ENCODE data around the gene GAPDH.

GRCh38 chr12:6551063-6551461, 16.7 kb downstream of the GAPDH start:
- TF ChIP-seq, protein P1, sequence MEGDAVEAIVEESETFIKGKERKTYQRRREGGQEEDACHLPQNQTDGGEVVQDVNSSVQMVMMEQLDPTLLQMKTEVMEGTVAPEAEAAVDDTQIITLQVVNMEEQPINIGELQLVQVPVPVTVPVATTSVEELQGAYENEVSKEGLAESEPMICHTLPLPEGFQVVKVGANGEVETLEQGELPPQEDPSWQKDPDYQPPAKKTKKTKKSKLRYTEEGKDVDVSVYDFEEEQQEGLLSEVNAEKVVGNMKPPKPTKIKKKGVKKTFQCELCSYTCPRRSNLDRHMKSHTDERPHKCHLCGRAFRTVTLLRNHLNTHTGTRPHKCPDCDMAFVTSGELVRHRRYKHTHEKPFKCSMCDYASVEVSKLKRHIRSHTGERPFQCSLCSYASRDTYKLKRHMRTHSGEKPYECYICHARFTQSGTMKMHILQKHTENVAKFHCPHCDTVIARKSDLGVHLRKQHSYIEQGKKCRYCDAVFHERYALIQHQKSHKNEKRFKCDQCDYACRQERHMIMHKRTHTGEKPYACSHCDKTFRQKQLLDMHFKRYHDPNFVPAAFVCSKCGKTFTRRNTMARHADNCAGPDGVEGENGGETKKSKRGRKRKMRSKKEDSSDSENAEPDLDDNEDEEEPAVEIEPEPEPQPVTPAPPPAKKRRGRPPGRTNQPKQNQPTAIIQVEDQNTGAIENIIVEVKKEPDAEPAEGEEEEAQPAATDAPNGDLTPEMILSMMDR (IDR thresholded peaks at IDR 0.05), result no peak
- TF ChIP-seq POLR2A (IDR thresholded peaks at IDR 0.05), result no peak

Data from suprapubic skin (tissue), 3 donors.